ENCODE data around the gene LMF1. TPM values are rescaled to one million over a fixed set of nuclear protein-coding genes. Genes with fewer than 3 reads are reported as not detected.

LMF1 gene
- total and polyA plus RNA-seq, 2 of the 8 experiments (the other 6 are each of a cell fraction or from before 2014, with no cell fraction given): 3.5 to 9.1 TPM

DNA sequence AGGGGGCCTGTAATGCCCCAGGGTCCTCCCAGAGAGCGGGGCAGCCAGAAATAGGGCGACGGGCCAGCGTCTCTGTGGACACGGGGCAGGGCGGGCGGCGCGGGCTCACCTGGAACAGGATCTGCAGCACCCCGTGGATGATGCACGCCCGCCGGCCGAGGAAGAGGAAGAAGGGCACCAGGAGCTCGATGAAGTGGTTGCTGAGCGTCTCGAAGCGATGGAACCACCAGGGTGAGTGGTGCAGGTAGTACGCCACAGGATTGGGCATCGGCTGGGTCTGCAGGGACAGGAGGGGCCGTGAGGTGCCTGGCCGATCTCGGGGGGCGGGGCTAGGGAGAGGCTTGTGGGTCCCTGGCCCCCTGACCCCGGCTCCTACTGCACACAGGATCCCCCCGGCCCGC is 91.3 kb downstream of the LMF1 start:
- H3K4me2 ChIP-seq (ENCODE audit: insufficient read depth in 1 of 2, low read depth in 2 of 2, low read length in 2 of 2): no peak overlapping the region
- WGBS, 2 experiments (ENCODE audit: extremely low coverage in 1 of 2, insufficient coverage in 1 of 2, insufficient read length in 1 of 2, insufficient replicate concordance in 2 of 2, low coverage in 1 of 2, low lambda C conversion rate in 2 of 2, missing lambda C conversion rate in 1 of 2): 94% methylated on average over 18 of the region's 27 CpGs; no CpG with 5 or more reads in 1 of the 2 experiments
- H4K20me1 ChIP-seq (replicated peaks in 1 of 2; ENCODE audit: control insufficient read depth in 1 of 2, insufficient read depth in 2 of 2, low read length in 2 of 2): no peaks in the 10 kb centered on the region
- no peak overlapping the region for H3K18ac ChIP-seq (ENCODE audit: extremely low read depth, low read length)
- no peak overlapping the region for H4K5ac ChIP-seq (ENCODE audit: insufficient read length, low read depth, low read length)
- no peaks in the 10 kb centered on the region for H3K79me2 ChIP-seq (ENCODE audit: control insufficient read depth in 1 of 2, insufficient read depth in 2 of 2, low read length in 2 of 2)
- ChIA-PET POLR2A (ENCODE audit: partially characterized antibody) (no interaction called here), CTCF (ENCODE audit: partially characterized antibody) (no interaction called here)
- no peaks in the 10 kb centered on the region; a peak in 1 of 7 replicates for H3K27me3 ChIP-seq (replicated peaks in 1 of 4; ENCODE audit: control insufficient read depth in 3 of 4, extremely low read depth in 1 of 4, insufficient read depth in 3 of 4, low read length in 3 of 4)
- no peak for DNase-seq (ENCODE audit: low read depth in 1 of 2, low spot score in 2 of 2)
- no peak overlapping the region for H3K27ac ChIP-seq (ENCODE audit: low read depth, low read length)
- no peak overlapping the region for H4K8ac ChIP-seq (ENCODE audit: extremely low read depth, insufficient read depth, low read length)
- H3K56ac ChIP-seq (replicated peaks; ENCODE audit: insufficient read length, low read depth, low read length): no peak overlapping the region
- no peak for TF ChIP-seq SIX5 (IDR thresholded peaks at IDR 0.05; ENCODE audit: low read depth, low read length)
- no peak for TF ChIP-seq CTBP2 (IDR thresholded peaks at IDR 0.05; ENCODE audit: borderline replicate concordance, insufficient read depth, insufficient read length, low read length)
- no peak for TF ChIP-seq SAP30 (IDR thresholded peaks at IDR 0.05; ENCODE audit: insufficient read depth, insufficient replicate concordance, low read length)
- no peak for TF ChIP-seq HDAC6 (IDR thresholded peaks at IDR 0.05; ENCODE audit: low read depth, low read length)
- TF ChIP-seq MAFK (IDR thresholded peaks at IDR 0.05; ENCODE audit: low read depth, low read length): no peak
- no peak for TF ChIP-seq POLR2AphosphoS5 (IDR thresholded peaks at IDR 0.05; ENCODE audit: low read depth, low read length)
- TF ChIP-seq SUZ12 (IDR thresholded peaks at IDR 0.05; ENCODE audit: low read length): no peak
- H2AFZ ChIP-seq (ENCODE audit: low read length): no peak overlapping the region
- no peak overlapping the region for H3K4ac ChIP-seq (replicated peaks; ENCODE audit: insufficient read length, low read depth, low read length)
- no peak overlapping the region for H3K9ac ChIP-seq (replicated peaks in 1 of 4; ENCODE audit: extremely low read depth in 1 of 4, low read depth in 3 of 4, low read length in 3 of 4)
- H2BK20ac ChIP-seq (ENCODE audit: low read length): no peak overlapping the region
- H3K23ac ChIP-seq (ENCODE audit: insufficient read length): no peak overlapping the region
- H3K23me2 ChIP-seq (ENCODE audit: low read depth, low read length): no peaks in the 10 kb centered on the region
- peaks cover 0 to 20% of the 10 kb centered on the region in 2 experiments; a peak in 2 of 4 replicates for H3K9me3 ChIP-seq (ENCODE audit: insufficient read depth in 2 of 2, low read depth in 1 of 2, low read length in 1 of 2)
- no peak overlapping the region for H2BK5ac ChIP-seq (ENCODE audit: low read depth, low read length)
- H3K4me3 ChIP-seq (ENCODE audit: extremely low read depth in 1 of 4, insufficient read depth in 2 of 4, low read depth in 3 of 4, low read length in 4 of 4): no peak overlapping the region
- no peaks in the 10 kb centered on the region for H3K36me3 ChIP-seq (ENCODE audit: control insufficient read depth in 2 of 4, insufficient read depth in 4 of 4, low read length in 3 of 4)
- H3K14ac ChIP-seq (ENCODE audit: insufficient read length): no peak overlapping the region
- FAIRE-seq: no peak
- H3K79me1 ChIP-seq (ENCODE audit: low read depth, low read length): no peaks in the 10 kb centered on the region
- no peaks in the 10 kb centered on the region; a peak in 1 of 7 replicates for H3K4me1 ChIP-seq (replicated peaks in 1 of 4; ENCODE audit: control insufficient read depth in 3 of 4, insufficient read depth in 4 of 4, low read length in 3 of 4)
- H2BK12ac ChIP-seq (ENCODE audit: low read depth, low read length): no peak overlapping the region
- no peak overlapping the region for H2BK120ac ChIP-seq (replicated peaks; ENCODE audit: low read depth, low read length)
- no peak overlapping the region for H4K91ac ChIP-seq (replicated peaks; ENCODE audit: insufficient read length, low read length)
- no peak overlapping the region for H2AK5ac ChIP-seq (ENCODE audit: low read depth, low read length)
- H2BK15ac ChIP-seq (ENCODE audit: low read length): no peak overlapping the region

Measured in H1 (cell line).